Astrocyte (in vitro differentiated cells and primary cell): Measurements from ENCODE around the gene CAPNS1.

Experiments
- EZH2 ChIP-seq: IDR thresholded peaks from 2 replicates; pipeline ENCODE4 v1.6.1; 2012; ENCODE audit warnings: mild to moderate bottlenecking, low read length, inconsistent platforms; ENCODE audit not compliant: insufficient read depth
- TF ChIP-seq, protein P1 (sequence below): IDR thresholded peaks from 2 replicates; pipeline ENCODE4 v1.5.1; 2011; ENCODE audit warnings: low read depth, mild to moderate bottlenecking, inconsistent platforms, low read length, moderate library complexity; ENCODE audit not compliant: insufficient read depth

GRCh38 chr19:36169084-36169760 lies 29.4 kb downstream of the CAPNS1 start:
- TF ChIP-seq, protein P1, sequence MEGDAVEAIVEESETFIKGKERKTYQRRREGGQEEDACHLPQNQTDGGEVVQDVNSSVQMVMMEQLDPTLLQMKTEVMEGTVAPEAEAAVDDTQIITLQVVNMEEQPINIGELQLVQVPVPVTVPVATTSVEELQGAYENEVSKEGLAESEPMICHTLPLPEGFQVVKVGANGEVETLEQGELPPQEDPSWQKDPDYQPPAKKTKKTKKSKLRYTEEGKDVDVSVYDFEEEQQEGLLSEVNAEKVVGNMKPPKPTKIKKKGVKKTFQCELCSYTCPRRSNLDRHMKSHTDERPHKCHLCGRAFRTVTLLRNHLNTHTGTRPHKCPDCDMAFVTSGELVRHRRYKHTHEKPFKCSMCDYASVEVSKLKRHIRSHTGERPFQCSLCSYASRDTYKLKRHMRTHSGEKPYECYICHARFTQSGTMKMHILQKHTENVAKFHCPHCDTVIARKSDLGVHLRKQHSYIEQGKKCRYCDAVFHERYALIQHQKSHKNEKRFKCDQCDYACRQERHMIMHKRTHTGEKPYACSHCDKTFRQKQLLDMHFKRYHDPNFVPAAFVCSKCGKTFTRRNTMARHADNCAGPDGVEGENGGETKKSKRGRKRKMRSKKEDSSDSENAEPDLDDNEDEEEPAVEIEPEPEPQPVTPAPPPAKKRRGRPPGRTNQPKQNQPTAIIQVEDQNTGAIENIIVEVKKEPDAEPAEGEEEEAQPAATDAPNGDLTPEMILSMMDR = no peak
- no peak for TF ChIP-seq EZH2
